ENCODE results near the gene CYB5B.
A peak's percentile ranks its signal among the peaks of the same experiment; 100 is the strongest.

Gene CYB5B

GRCh38 chr16:69494991-69495392 is 70.6 kb downstream of the CYB5B start:
- H3K9ac ChIP-seq (ENCODE audit: low read length) = no peak overlapping the region
- no peaks in the 10 kb centered on the region for H3K79me2 ChIP-seq (ENCODE audit: low read length)
- no peaks in the 10 kb centered on the region for H3K9me3 ChIP-seq (ENCODE audit: insufficient read depth, low read length)
- no peak overlapping the region for H3K4me2 ChIP-seq (ENCODE audit: low read length)
- TF ChIP-seq CTCF (IDR thresholded peaks at IDR 0.05; ENCODE audit: low read depth, low read length) = peak; percentile 77
- no peak for TF ChIP-seq EZH2phosphoT487 (IDR thresholded peaks at IDR 0.05; ENCODE audit: low read depth)
- H4K20me1 ChIP-seq (ENCODE audit: insufficient read depth, low read length) = no peaks in the 10 kb centered on the region
- H3K36me3 ChIP-seq (replicated peaks; ENCODE audit: low read depth, low read length) = no peaks in the 10 kb centered on the region
- H3K27me3 ChIP-seq (ENCODE audit: low read depth, low read length) = no peaks in the 10 kb centered on the region
- peaks cover 30% of the 10 kb centered on the region for H3K4me1 ChIP-seq (ENCODE audit: low read length)
- no peak overlapping the region for H3K4me3 ChIP-seq (ENCODE audit: low read length)
- no peak overlapping the region for H3K27ac ChIP-seq (ENCODE audit: low read length)
- H2AFZ ChIP-seq (ENCODE audit: low read depth, low read length) = no peak overlapping the region

- Histone ChIP-seq H3K27ac (ENCODE audit: low read length) (no peak overlapping the region), H3K4me2 (ENCODE audit: low read length) (no peak overlapping the region), H3K79me2 (ENCODE audit: low read length) (no peaks in the 10 kb centered on the region), H3K36me3 (replicated peaks; ENCODE audit: low read depth, low read length) (no peaks in the 10 kb centered on the region), H3K4me1 (ENCODE audit: low read length) (peaks cover 35% of the 10 kb centered on the region), H4K20me1 (ENCODE audit: insufficient read depth, low read length) (no peaks in the 10 kb centered on the region), H2AFZ (ENCODE audit: low read depth, low read length) (no peak overlapping the region), H3K4me3 (ENCODE audit: low read length) (no peak overlapping the region), H3K9me3 (ENCODE audit: insufficient read depth, low read length) (no peaks in the 10 kb centered on the region), H3K9ac (ENCODE audit: low read length) (no peak overlapping the region), H3K27me3 (ENCODE audit: low read depth, low read length) (no peaks in the 10 kb centered on the region)
- TF ChIP-seq EZH2phosphoT487 (IDR thresholded peaks at IDR 0.05; ENCODE audit: low read depth) (no peak), CTCF (IDR thresholded peaks at IDR 0.05; ENCODE audit: low read depth, low read length) (no peak)
These were observed 71.4 kb downstream of the CYB5B start for GRCh38 chr16:69495821-69496220.

- H3K4me3 ChIP-seq (ENCODE audit: low read length) = no peak overlapping the region
- H3K79me2 ChIP-seq (ENCODE audit: low read length) = no peaks in the 10 kb centered on the region
- no peak overlapping the region for H2AFZ ChIP-seq (ENCODE audit: low read depth, low read length)
- no peak overlapping the region for H3K9ac ChIP-seq (ENCODE audit: low read length)
- H3K36me3 ChIP-seq (replicated peaks; ENCODE audit: low read depth, low read length) = no peaks in the 10 kb centered on the region
- H4K20me1 ChIP-seq (ENCODE audit: insufficient read depth, low read length) = no peaks in the 10 kb centered on the region
- H3K27me3 ChIP-seq (ENCODE audit: low read depth, low read length) = no peaks in the 10 kb centered on the region
- peaks cover 41% of the 10 kb centered on the region for H3K4me1 ChIP-seq (ENCODE audit: low read length)
- TF ChIP-seq EZH2phosphoT487 (IDR thresholded peaks at IDR 0.05; ENCODE audit: low read depth) (no peak), CTCF (IDR thresholded peaks at IDR 0.05; ENCODE audit: low read depth, low read length) (no peak)
- no peak overlapping the region for H3K4me2 ChIP-seq (ENCODE audit: low read length)
- no peak overlapping the region for H3K27ac ChIP-seq (ENCODE audit: low read length)
- H3K9me3 ChIP-seq (ENCODE audit: insufficient read depth, low read length) = no peaks in the 10 kb centered on the region
These were observed 72.0 kb downstream of the CYB5B start for GRCh38 chr16:69496376-69496775.

GRCh38 chr16:69496896-69497295 is 72.5 kb downstream of the CYB5B start:
- Histone ChIP-seq H2AFZ (ENCODE audit: low read depth, low read length) (no peak overlapping the region), H3K79me2 (ENCODE audit: low read length) (no peaks in the 10 kb centered on the region), H3K27ac (ENCODE audit: low read length) (no peak overlapping the region), H3K9me3 (ENCODE audit: insufficient read depth, low read length) (no peaks in the 10 kb centered on the region), H3K4me2 (ENCODE audit: low read length) (no peak overlapping the region), H3K4me1 (ENCODE audit: low read length) (peaks cover 46% of the 10 kb centered on the region), H3K4me3 (ENCODE audit: low read length) (no peak overlapping the region), H3K36me3 (replicated peaks; ENCODE audit: low read depth, low read length) (no peaks in the 10 kb centered on the region), H4K20me1 (ENCODE audit: insufficient read depth, low read length) (no peaks in the 10 kb centered on the region), H3K27me3 (ENCODE audit: low read depth, low read length) (no peaks in the 10 kb centered on the region), H3K9ac (ENCODE audit: low read length) (no peak overlapping the region)
- no peak for TF ChIP-seq EZH2phosphoT487 (IDR thresholded peaks at IDR 0.05; ENCODE audit: low read depth)
- TF ChIP-seq CTCF (IDR thresholded peaks at IDR 0.05; ENCODE audit: low read depth, low read length) = no peak
